ENCODE results near the gene SRGAP3. TPM values are rescaled to one million over a fixed set of nuclear protein-coding genes. Genes with fewer than 3 reads are reported as not detected.
A peak's percentile ranks its signal among the peaks of the same experiment; 100 is the strongest.
"Not testable (repeated sequence)": the region's sequence is repeated elsewhere in the genome, so short reads cannot be mapped to it uniquely, and the experiment has no call there.

The SRGAP3 gene
- total RNA-seq (1 to 10 TPM; 5.8 to 7.7 (median 6.6) TPM), polyA plus RNA-seq (1 to 10 TPM in 2 of 3 donors, under 1 TPM in 1; 0.69 to 2.6 (median 1.2) TPM)

DNA sequence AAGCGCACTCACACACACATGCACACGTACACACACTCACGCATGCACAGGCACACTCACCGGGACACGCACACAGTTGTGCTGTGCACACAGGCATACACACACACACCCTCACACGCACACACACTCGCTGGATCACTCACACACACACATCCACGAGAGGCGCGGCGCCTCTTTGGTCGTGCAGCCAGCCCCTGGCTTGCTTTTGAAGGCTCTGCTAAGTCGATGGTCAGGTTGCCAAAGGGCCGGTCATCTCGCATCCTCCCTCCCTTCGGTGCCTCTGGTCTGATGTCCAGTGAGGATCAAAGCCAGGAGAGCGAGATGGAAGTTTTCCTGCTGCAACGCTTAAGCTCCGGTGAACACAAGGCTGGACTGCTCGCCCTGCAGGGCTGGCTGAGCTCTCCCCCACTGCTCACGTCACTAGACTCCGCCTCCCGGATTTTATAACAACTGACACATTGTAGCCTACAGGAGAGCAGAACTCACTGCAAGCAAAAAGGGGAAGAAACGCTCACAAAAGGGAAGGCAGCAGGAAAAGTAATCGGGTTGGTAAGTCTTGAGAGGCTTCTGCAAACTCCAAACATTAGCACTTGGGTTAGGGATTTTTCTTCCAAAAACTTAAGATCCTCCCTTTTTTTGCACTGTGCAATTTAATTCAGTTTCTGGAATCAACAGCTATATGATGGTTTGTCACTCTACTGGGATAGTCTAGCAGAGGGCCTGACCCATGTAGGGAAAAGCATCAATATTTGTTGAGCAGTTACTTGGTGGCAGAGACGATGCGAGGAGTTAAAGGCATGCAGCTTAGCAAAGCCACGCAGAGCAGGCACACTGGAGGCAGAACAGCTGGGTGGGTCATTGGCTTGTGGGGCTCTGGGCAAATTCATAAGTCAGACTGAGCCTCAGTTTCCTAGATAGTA lies at the start of gene SRGAP3:
TSS of gene SRGAP3 (minus strand) at position 374 of the 920 bp plus-strand sequence. CDS start 695 bp downstream, outside the sequence.
- H3K27me3 ChIP-seq: no peaks in the 10 kb centered on the region
- intact Hi-C loops (cut with DNase I): no loop called here
- peak within 1 kb of the TSS; percentile 30 to 54 (median 46) for H3K4me3 ChIP-seq
- TF ChIP-seq, protein P1, sequence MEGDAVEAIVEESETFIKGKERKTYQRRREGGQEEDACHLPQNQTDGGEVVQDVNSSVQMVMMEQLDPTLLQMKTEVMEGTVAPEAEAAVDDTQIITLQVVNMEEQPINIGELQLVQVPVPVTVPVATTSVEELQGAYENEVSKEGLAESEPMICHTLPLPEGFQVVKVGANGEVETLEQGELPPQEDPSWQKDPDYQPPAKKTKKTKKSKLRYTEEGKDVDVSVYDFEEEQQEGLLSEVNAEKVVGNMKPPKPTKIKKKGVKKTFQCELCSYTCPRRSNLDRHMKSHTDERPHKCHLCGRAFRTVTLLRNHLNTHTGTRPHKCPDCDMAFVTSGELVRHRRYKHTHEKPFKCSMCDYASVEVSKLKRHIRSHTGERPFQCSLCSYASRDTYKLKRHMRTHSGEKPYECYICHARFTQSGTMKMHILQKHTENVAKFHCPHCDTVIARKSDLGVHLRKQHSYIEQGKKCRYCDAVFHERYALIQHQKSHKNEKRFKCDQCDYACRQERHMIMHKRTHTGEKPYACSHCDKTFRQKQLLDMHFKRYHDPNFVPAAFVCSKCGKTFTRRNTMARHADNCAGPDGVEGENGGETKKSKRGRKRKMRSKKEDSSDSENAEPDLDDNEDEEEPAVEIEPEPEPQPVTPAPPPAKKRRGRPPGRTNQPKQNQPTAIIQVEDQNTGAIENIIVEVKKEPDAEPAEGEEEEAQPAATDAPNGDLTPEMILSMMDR (IDR thresholded peaks at IDR 0.05): peak in 3 of 4 experiments; percentile 35 to 67 (median 35)
- no peak for TF ChIP-seq EP300 (IDR thresholded peaks at IDR 0.05)
- TF ChIP-seq POLR2AphosphoS5 (IDR thresholded peaks at IDR 0.05): peak in 3 of 4 donors; percentile 52 to 78 (median 57)
- TF ChIP-seq POLR2A (IDR thresholded peaks at IDR 0.05): peak in 1 of 2 donors; percentile 31
- WGBS, 2 donors: 2 to 3% methylated on average over 28 of the region's 28 CpGs
- H3K36me3 ChIP-seq: no peaks in the 10 kb centered on the region
- peaks cover 0 to 20% (median 16%) of the 10 kb centered on the region in 4 donors for H3K4me1 ChIP-seq
- H3K27ac ChIP-seq: peak within 1 kb of the TSS; percentile 43 to 61 (median 52)
- no peaks in the 10 kb centered on the region for H3K9me3 ChIP-seq
- peak; percentile 92 for DNase-seq

DNA sequence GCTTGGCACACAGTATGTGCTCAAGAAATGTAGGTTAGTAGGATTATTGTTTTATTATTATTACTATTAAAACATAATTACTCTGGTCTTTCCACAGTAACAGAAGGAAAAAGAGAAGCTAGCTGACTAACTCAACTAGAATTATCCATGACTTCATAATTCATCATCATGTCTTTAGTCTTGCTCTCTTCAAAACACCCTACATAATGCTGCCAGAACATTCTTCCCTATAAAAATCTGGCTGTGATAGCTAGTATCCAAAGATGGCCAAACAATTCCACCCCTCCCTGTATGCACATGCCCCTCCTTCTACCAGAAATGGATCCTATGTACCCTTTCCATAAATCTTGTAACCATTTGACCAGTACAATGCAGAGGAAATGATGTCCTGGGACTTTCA lies 48.8 kb upstream of the SRGAP3 start:
- Histone ChIP-seq H3K4me3 (no peak overlapping the region), H3K4me1 (peaks cover 0 to 10% (median 3%) of the 10 kb centered on the region in 4 donors), H3K27ac (no peak overlapping the region), H3K27me3 (no peaks in the 10 kb centered on the region), H3K36me3 (no peaks in the 10 kb centered on the region), H3K9me3 (no peaks in the 10 kb centered on the region)
- no peak for DNase-seq
- intact Hi-C loops (cut with DNase I): no loop called here
- no peak for TF ChIP-seq EP300 (IDR thresholded peaks at IDR 0.05)
- TF ChIP-seq, protein P1 (IDR thresholded peaks at IDR 0.05): no peak
- no peak for TF ChIP-seq POLR2A (IDR thresholded peaks at IDR 0.05)
- TF ChIP-seq POLR2AphosphoS5 (IDR thresholded peaks at IDR 0.05): no peak

DNA sequence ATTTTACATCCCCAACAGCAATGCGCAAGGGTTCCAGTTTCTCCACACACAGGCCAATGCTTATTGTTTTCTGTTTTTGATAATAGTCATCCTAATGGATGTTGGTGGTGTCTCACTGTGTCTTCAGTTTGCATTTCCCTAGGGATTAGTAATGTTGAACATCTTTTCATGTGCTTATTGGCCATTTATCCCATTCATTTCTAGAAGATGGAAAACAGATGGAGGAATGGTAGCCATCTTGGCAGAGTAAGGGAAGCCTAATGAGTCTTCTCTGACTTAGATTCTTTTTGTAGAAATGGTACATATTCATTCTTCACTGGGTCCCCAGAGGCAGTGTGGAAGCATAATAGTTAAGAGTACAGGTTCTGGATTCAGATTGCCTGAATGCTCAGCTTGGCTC lies 46.8 kb upstream of the SRGAP3 start:
- intact Hi-C loops (cut with DNase I): no loop called here
- H3K36me3 ChIP-seq: no peaks in the 10 kb centered on the region
- 92 to 97% methylated on average over 1 of the region's 1 CpG for WGBS, 2 donors
- TF ChIP-seq POLR2AphosphoS5 (IDR thresholded peaks at IDR 0.05): no peak
- TF ChIP-seq POLR2A (IDR thresholded peaks at IDR 0.05): no peak
- TF ChIP-seq, protein P1 (IDR thresholded peaks at IDR 0.05): no peak
- TF ChIP-seq EP300 (IDR thresholded peaks at IDR 0.05): no peak
- H3K4me1 ChIP-seq: peaks cover 0 to 5% (median 0%) of the 10 kb centered on the region in 4 donors
- H3K4me3 ChIP-seq: no peak overlapping the region
- DNase-seq: no peak
- no peak overlapping the region for H3K27ac ChIP-seq
- no peaks in the 10 kb centered on the region for H3K27me3 ChIP-seq
- no peaks in the 10 kb centered on the region for H3K9me3 ChIP-seq

DNA sequence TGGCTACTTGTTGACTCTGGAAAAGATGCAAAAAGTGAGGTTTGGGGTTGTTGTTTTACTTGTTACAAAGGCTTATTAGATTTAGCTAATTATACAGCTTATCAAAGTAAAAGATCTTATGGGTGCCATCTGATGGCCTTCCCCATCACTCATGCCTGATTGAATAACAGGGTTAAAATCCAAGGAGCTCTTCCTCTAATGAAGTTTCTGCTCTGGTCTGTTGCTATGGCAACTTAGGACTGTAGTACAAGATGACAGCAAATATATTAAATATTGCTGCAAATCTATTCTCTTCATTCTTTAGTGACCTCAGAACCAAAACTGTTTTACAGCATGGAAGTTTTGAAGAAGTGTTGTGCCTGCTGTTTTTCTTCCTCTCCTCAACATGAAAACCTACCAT lies 45.6 kb upstream of the SRGAP3 start:
- H3K27me3 ChIP-seq: no peaks in the 10 kb centered on the region
- intact Hi-C loops (cut with DNase I): no loop called here
- H3K4me3 ChIP-seq: no peak overlapping the region
- no peak overlapping the region for H3K27ac ChIP-seq
- H3K4me1 ChIP-seq: peaks cover 0 to 5% (median 0%) of the 10 kb centered on the region in 4 donors
- TF ChIP-seq EP300 (IDR thresholded peaks at IDR 0.05) (no peak), POLR2AphosphoS5 (IDR thresholded peaks at IDR 0.05) (no peak), POLR2A (IDR thresholded peaks at IDR 0.05) (no peak)
- H3K36me3 ChIP-seq: no peaks in the 10 kb centered on the region
- H3K9me3 ChIP-seq: no peaks in the 10 kb centered on the region
- no peak for DNase-seq

DNA sequence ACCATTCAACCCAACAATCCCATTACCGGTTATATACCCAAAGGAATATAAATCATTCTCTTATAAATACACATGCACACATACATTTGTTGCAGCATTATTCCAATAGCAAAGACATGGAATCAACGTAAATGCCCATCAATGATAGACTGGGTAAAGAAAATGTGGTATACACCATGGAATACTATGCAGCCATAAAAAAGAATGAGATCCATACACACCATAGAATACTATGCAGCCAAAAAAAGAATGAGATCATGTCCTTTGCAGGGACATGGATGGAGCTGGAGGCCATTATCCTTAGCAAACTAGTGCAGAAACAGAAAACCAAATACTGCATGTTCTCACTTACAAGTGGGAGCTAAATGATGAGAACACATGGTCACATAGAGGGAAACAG lies 44.5 kb upstream of the SRGAP3 start:
- H3K36me3 ChIP-seq; H3K9me3 ChIP-seq; intact Hi-C loops (cut with DNase I); H3K4me1 ChIP-seq; H3K4me3 ChIP-seq; H3K27me3 ChIP-seq; H3K27ac ChIP-seq; DNase-seq: not testable (repeated sequence)
- 91 to 96% methylated on average over 2 of the region's 2 CpGs for WGBS, 2 donors
